HG03460 (cell line): Measurements from ENCODE around the gene GTF3C5.
"Not testable (repeated sequence)": the region's sequence is repeated elsewhere in the genome, so short reads cannot be mapped to it uniquely, and the experiment has no call there.

Source experiments
- ATAC-seq: cut with Tn5 transposase; IDR thresholded peaks from one replicate; pipeline ENCODE4 v1.9.1; 2021; ENCODE audit not compliant: unreplicated experiment

The GTF3C5 gene

GRCh38 chr9:133087429-133088145 lies 56.8 kb downstream of the GTF3C5 start:
- no peak for ATAC-seq

- ATAC-seq = no peak
Measured at GRCh38 chr9:133088146-133088750, 57.5 kb downstream of the GTF3C5 start.

GRCh38 chr9:133088756-133089155 lies 58.0 kb downstream of the GTF3C5 start:
- no peak for ATAC-seq

- no peak for ATAC-seq
Measured at GRCh38 chr9:133089271-133089671, 58.5 kb downstream of the GTF3C5 start.

- no peak for ATAC-seq
Measured at GRCh38 chr9:133090187-133090586, 59.4 kb downstream of the GTF3C5 start.

GRCh38 chr9:133090752-133091385 lies 60.1 kb downstream of the GTF3C5 start:
- ATAC-seq = no peak

GRCh38 chr9:133094351-133094750 lies 63.6 kb downstream of the GTF3C5 start:
- ATAC-seq = not testable (repeated sequence)

- ATAC-seq = no peak
Measured at GRCh38 chr9:133094842-133095393, 64.1 kb downstream of the GTF3C5 start.

DNA sequence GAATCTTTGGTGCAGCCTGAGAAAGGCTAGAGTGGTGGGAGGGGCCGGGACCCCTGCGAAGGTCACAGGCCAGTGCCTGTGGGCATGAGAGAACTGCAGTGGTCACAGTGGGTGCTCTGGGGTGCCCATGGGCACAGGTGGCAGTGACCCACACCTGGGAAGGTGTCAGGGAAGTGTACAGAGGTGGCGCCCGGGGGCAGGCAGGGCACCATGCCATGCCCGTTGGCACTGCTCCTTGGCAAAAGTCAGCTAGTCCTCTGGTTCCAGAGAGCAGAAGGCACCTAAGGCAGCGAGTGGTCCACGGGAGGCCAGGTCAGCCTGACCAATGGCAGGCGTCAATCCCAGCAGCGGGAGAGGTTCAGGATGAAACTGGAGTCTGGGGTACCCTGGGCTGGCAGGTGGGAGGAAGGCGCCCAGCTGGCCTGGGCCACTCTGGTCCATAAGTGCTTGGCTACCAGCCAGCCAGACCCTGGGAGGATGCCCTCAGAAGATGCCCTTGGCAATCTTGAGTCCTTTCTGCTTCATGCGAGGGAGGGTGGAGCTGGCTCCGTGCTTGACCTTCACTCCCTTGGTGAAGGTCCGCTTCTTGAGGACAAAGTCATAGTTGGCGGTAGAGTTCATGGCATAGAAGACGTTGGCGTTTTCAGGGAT lies 67.4 kb downstream of the GTF3C5 start:
- ATAC-seq = no peak

DNA sequence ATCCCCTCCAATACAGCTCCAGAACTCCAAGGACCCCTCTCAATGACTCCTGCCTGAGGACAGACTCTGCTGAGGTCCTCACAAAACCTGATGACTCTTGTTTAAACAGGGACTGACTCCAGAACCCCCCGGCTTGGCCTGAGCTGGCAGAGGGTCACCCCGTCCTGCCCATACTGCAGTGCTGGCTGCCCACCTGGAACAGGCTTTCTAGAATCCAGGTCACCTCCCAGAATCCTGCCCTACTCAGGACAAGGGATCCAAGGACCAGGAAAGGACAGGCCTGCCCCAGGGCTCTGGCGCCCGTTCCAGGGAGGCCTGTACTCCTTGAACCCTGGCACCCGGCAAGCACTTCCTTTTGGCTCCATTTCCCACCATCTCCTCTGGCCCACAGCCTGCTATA lies 68.1 kb downstream of the GTF3C5 start:
- no peak for ATAC-seq

GRCh38 chr9:133099726-133100505 lies 69.1 kb downstream of the GTF3C5 start:
- no peak for ATAC-seq

- no peak for ATAC-seq
Measured at GRCh38 chr9:133100506-133101355, 69.9 kb downstream of the GTF3C5 start.

- no peak for ATAC-seq
Measured at GRCh38 chr9:133101356-133102189, 70.8 kb downstream of the GTF3C5 start.

DNA sequence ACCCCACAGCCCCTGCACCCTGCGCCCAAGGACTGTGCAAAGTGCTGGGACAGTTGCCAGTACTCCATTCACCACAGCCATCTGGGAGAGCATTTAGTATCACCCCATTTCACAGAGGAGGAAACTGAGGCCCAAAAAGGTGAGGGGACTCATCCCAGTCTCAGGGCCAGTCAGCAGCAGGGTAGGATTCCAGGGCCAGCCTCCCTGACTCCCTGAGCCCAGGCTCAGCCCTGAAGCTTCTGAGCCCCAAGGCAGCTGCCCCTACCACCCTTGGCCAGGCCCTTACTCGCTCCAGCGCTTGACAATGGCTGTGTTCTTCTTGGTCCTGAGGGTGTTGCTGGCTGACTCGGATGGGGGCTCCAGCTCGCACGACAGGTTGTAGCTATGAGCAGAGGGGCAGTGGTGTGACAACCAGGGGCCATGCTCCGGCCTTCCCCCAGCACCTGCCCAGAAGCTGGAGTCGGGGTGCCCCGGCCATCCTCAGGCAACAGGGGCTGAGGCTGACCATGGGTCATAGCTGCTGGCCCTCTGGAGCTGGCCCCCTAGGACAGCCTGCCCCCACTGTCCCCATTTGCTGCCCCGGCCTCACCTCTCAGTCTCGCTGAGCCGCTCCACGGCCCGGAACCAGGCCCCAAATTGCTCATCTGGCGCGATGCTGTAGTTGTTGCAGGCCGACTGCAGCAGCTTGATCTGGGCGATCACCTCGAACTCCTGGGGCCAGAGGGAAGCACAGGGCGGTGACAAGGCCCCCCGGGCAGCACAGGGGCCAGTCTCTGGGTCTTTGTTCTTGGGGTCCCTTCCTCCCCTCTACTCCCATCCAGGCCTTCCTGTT lies 71.6 kb downstream of the GTF3C5 start:
- ATAC-seq = no peak

GRCh38 chr9:133103183-133103986 lies 72.6 kb downstream of the GTF3C5 start:
- no peak for ATAC-seq

- ATAC-seq = no peak
Measured at GRCh38 chr9:133103987-133104505, 73.2 kb downstream of the GTF3C5 start.
